A549 (cell line): ENCODE results near the gene PSD. TPM values are rescaled to one million over a fixed set of nuclear protein-coding genes. Genes with fewer than 3 reads are reported as not detected.

ENCODE experiments used
- ATAC-seq, 2 experiments: fragments of 200-7000 bp in 1 of 2; fragments of >200 bp in 1 of 2; cut with Nextera tagmentation in 1 of 2; cut with Tn5 transposase in 1 of 2; 3 replicates each; pipeline versions ENCODE4 v1.8.0 to v1.9.1; 2018 to 2020; ENCODE audit warnings: mild to moderate bottlenecking in 1 of 2, moderate library complexity in 1 of 2
- CTCF ChIA-PET: fragments of 300-600 bp; sonication (Branson Sonifier 250); formaldehyde crosslinking; extraction: SDS; loops from one replicate; lab custom pipeline; 2021; ENCODE audit warnings: antibody characterized with exemption, inconsistent platforms; lab: Yijun Ruan, JAX
- POLR2A ChIA-PET: fragments of 350-600 bp; formaldehyde crosslinking; extraction: SDS; loops from one replicate; lab custom pipeline; 2021; ENCODE audit warnings: antibody characterized with exemption, inconsistent platforms; lab: Yijun Ruan, JAX
- DNase-seq, 2 experiments: peaks; one replicate each; pipeline versions ENCODE4 v3.0.0 to v3.0.0-alpha.2; 2011 to 2016; ENCODE audit warnings: low read depth in 1 of 2, low spot score in 1 of 2
- FAIRE-seq: peaks from 2 replicates; lab custom pipeline; 2011; peaks lifted over from hg19 to GRCh38; lab: Jason Lieb, UNC
- H3K27ac ChIP-seq, 2 experiments: fragments of >200 bp; sonication (Bioruptor Twin); formaldehyde crosslinking; 3 replicates each; pipeline ENCODE4 v1.5.1; 2016 to 2017
- H3K4me1 ChIP-seq: fragments of >200 bp; sonication (Bioruptor Twin); formaldehyde crosslinking; 3 replicates; pipeline ENCODE4 v1.6.1; 2016
- H3K4me2 ChIP-seq: fragments of >200 bp; sonication (Bioruptor Twin); formaldehyde crosslinking; 3 replicates; pipeline ENCODE4 v1.6.1; 2016
- H3K4me3 ChIP-seq: fragments of >200 bp; sonication (Bioruptor Twin); formaldehyde crosslinking; 3 replicates; pipeline ENCODE4 v1.5.1; 2016
- H3K9me3 ChIP-seq: fragments of >200 bp; sonication (Bioruptor Twin); formaldehyde crosslinking; 3 replicates; pipeline ENCODE4 v1.6.1; 2016
- CBX2 ChIP-seq: fragments of 200-600 bp; sonication (generic); IDR thresholded peaks from 2 replicates; pipeline ENCODE4 v1.6.1; 2016; ENCODE audit warnings: low read depth, mild to moderate bottlenecking, borderline replicate concordance
- CBX8 ChIP-seq: fragments of 200-600 bp; sonication (generic); IDR thresholded peaks from 2 replicates; pipeline ENCODE4 v1.6.1; 2016
- CEBPB ChIP-seq, 2 experiments: fragments of >200 bp in 1 of 2; sonication (Bioruptor Twin) in 1 of 2; formaldehyde crosslinking in 1 of 2; IDR thresholded peaks; 2 replicates each; pipeline ENCODE4 v1.6.1; 2012 to 2016
- CHD4 ChIP-seq: fragments of 200-600 bp; sonication (generic); IDR thresholded peaks from 2 replicates; pipeline ENCODE4 v1.6.1; 2016; ENCODE audit warnings: antibody characterized with exemption, mild to moderate bottlenecking, borderline replicate concordance
- CTCF ChIP-seq: fragments of >200 bp; sonication (Bioruptor Twin); formaldehyde crosslinking; IDR thresholded peaks from 3 replicates; pipeline ENCODE4 v1.5.1; 2016
- E2F6 ChIP-seq: IDR thresholded peaks from 2 replicates; pipeline ENCODE4 v1.6.1; 2012; ENCODE audit warnings: low read depth, borderline replicate concordance
- FOSB ChIP-seq: fragments of 250-450 bp; sonication (Bioruptor Pico); IDR thresholded peaks from 2 replicates; pipeline ENCODE4 v1.5.0; 2020; ENCODE audit warnings: mild to moderate bottlenecking, moderate library complexity
- FOSL2 ChIP-seq, 2 experiments: fragments of 450-650 bp in 1 of 2; fragments of >200 bp in 1 of 2; sonication (Bioruptor Twin) in 1 of 2; formaldehyde crosslinking; IDR thresholded peaks; 2 replicates each; pipeline versions ENCODE4 v1.5.0 to v1.6.1; 2016 to 2020; ENCODE audit warnings: mild to moderate bottlenecking in 1 of 2, moderate library complexity in 1 of 2
- HDAC2 ChIP-seq: fragments of 200-600 bp; sonication (generic); IDR thresholded peaks from 2 replicates; pipeline ENCODE4 v1.6.1; 2016
- HMGXB4 ChIP-seq: fragments of 250-450 bp; sonication (Bioruptor Pico); IDR thresholded peaks from 2 replicates; pipeline ENCODE4 v1.5.0; 2021; ENCODE audit warnings: mild to moderate bottlenecking, moderate library complexity, borderline replicate concordance
- HOXB13 ChIP-seq: fragments of 250-450 bp; sonication (Bioruptor Pico); IDR thresholded peaks from 2 replicates; pipeline ENCODE4 v1.5.0; 2020; ENCODE audit warnings: low read depth, mild to moderate bottlenecking, moderate library complexity
- HOXB5 ChIP-seq: fragments of 250-450 bp; sonication (Bioruptor Pico); IDR thresholded peaks from 2 replicates; pipeline ENCODE4 v1.5.0; 2020; ENCODE audit warnings: mild to moderate bottlenecking, moderate library complexity
- JUNB ChIP-seq: fragments of >200 bp; sonication (Bioruptor Twin); formaldehyde crosslinking; IDR thresholded peaks from 2 replicates; pipeline ENCODE4 v1.6.1; 2016
- KDM1A ChIP-seq: fragments of 200-600 bp; sonication (generic); IDR thresholded peaks from 2 replicates; pipeline ENCODE4 v1.6.1; 2016; ENCODE audit warnings: low read depth, mild to moderate bottlenecking
- MAX ChIP-seq: IDR thresholded peaks from 2 replicates; pipeline ENCODE4 v1.6.1; 2012
- MAZ ChIP-seq: fragments of 150-350 bp; IDR thresholded peaks from 2 replicates; pipeline ENCODE4 v1.6.1; 2014; ENCODE audit warnings: antibody characterized with exemption, low read depth, low read length, borderline replicate concordance
- MYC ChIP-seq: IDR thresholded peaks from 2 replicates; pipeline ENCODE4 v1.6.1; 2012; ENCODE audit warnings: mild to moderate bottlenecking, inconsistent platforms, low read length, improper control_type of control experiment, borderline replicate concordance
- POLR2A ChIP-seq: IDR thresholded peaks from 2 replicates; pipeline ENCODE4 v1.6.1; 2012; ENCODE audit warnings: mild to moderate bottlenecking, low read length
- RFX5 ChIP-seq: fragments of 450-650 bp; IDR thresholded peaks from 2 replicates; pipeline ENCODE4 v1.7.1; 2014; ENCODE audit warnings: antibody characterized with exemption, mild to moderate bottlenecking, moderate library complexity
- ZFP36 ChIP-seq: fragments of 450-650 bp; IDR thresholded peaks from 2 replicates; pipeline ENCODE4 v1.6.1; 2014; ENCODE audit warnings: borderline replicate concordance; ENCODE audit not compliant: partially characterized antibody
- WGBS: methylation state at CpG from one replicate; pipeline ENCODE4 v1.1.6; 2017; ENCODE audit errors: missing lambda C conversion rate; 5-methylcytosine and 5-hydroxymethylcytosine counted together
- polyA plus RNA-seq, 4 experiments: library from polyadenylated mRNA; depleted of rRNA in 3 of 4; stranded (reverse); fragments of >200 nt; fragmentation: RNase III in 1 of 4; extraction: RNeasy Plus Mini Kit Qiagen cat#74134 plus additional on column Dnase treatment in 1 of 4; gene quantifications; 2 replicates in 3 of 4; 3 replicates in 1 of 4; pipeline ENCODE4 v1.2.3, GENCODE V29; 2011 to 2017
- TF ChIP-seq, protein P1 (sequence below): IDR thresholded peaks from 2 replicates; pipeline ENCODE4 v1.6.1; 2012
- TF ChIP-seq, protein P2 (sequence below): fragments of 450-650 bp; IDR thresholded peaks from 2 replicates; pipeline ENCODE4 v1.6.1; 2014; ENCODE audit warnings: antibody characterized with exemption
- TF ChIP-seq, protein P3 (sequence below): fragments of >200 bp; sonication (Bioruptor Twin); formaldehyde crosslinking; IDR thresholded peaks from 3 replicates; pipeline ENCODE4 v1.6.1; 2016

PSD gene
- polyA plus RNA-seq, 2 of the 4 experiments (the other 2 are of a cell fraction) = 0.14 to 0.75 TPM

- TF ChIP-seq MYC (no peak), RFX5 (no peak), FOSL2 (IDR thresholded peaks at IDR 0.05) (no peak), FOSL2 (CRISPR knock-in tag; IDR thresholded peaks at IDR 0.05) (no peak), JUNB (no peak), CHD4 (no peak), MAX (no peak), HOXB13 (no peak), ZFP36 (no peak), KDM1A (no peak)
- TF ChIP-seq, protein P1, sequence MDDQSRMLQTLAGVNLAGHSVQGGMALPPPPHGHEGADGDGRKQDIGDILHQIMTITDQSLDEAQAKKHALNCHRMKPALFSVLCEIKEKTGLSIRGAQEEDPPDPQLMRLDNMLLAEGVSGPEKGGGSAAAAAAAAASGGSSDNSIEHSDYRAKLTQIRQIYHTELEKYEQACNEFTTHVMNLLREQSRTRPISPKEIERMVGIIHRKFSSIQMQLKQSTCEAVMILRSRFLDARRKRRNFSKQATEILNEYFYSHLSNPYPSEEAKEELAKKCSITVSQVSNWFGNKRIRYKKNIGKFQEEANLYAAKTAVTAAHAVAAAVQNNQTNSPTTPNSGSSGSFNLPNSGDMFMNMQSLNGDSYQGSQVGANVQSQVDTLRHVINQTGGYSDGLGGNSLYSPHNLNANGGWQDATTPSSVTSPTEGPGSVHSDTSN = no peak
- TF ChIP-seq, protein P2, sequence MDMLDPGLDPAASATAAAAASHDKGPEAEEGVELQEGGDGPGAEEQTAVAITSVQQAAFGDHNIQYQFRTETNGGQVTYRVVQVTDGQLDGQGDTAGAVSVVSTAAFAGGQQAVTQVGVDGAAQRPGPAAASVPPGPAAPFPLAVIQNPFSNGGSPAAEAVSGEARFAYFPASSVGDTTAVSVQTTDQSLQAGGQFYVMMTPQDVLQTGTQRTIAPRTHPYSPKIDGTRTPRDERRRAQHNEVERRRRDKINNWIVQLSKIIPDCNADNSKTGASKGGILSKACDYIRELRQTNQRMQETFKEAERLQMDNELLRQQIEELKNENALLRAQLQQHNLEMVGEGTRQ = no peak
- Histone ChIP-seq H3K4me3 (no peak overlapping the region), H3K9me3 (no peaks in the 10 kb centered on the region), H3K4me1 (peaks cover 10% of the 10 kb centered on the region; the same call in 2 of the 3 replicates), H3K27ac (no peak overlapping the region), H3K4me2 (no peak overlapping the region)
- POLR2A ChIA-PET = no interaction called here
- FAIRE-seq = no peak
- no peak for DNase-seq
- no peak for ATAC-seq
- CTCF ChIA-PET = interaction anchor here (0.9 to 7.7 kb wide), 6 partner anchors 11 to 245 kb away, joined by 3 to 90 read pairs (median 6); no protein-coding TSS in a partner anchor
- WGBS = 57% methylated on average over 11 of the region's 20 CpGs
Observed at GRCh38 chr10:102414749-102415148, 3.8 kb downstream of the PSD start.

DNA sequence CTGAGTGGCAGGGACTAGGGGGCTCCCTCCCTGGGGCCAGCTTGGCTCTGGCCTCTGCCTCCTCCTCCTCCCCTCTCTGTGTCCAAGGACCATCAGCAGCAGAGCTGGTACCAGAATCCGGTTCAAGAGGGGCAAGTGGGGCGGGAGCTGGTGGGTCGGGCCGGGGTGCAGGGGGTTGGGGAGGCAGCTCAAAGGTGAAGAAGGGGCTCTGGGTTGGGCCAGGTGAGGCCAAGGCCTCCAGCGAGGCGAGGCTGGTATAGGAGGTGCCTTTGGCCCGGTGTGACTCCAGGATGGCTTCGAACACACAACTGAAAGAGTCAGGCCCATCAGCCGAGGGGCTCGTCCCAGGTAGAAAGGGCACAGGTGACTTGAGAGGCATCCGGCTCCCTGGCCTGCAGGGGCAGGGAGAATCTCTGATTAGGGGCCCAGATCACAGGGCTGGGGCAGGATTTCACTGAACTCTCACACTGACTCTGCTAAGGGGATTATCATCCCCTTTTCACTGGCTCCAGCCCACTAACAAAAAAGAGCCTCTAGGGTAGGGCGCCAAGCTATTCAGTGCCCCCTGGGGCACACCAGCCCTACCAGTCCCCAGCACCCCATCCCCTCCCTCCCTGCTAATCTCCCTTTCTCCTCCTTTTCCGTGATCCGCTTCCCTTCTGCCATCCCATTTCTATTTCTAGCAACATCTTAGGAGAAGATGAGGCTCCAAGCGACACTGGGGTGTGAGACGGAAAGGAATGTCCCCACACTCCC lies 4.6 kb downstream of the PSD start:
- FAIRE-seq = no peak
- CTCF ChIA-PET = interaction anchor here (1.0 to 7.7 kb wide), 8 partner anchors 8 to 245 kb away, joined by 3 to 90 read pairs (median 25); partner anchors contain the start of genes FBXL15 and NFKB2
- POLR2A ChIA-PET = no interaction called here
- 70% methylated on average over 11 of the region's 16 CpGs for WGBS
- no peak for TF ChIP-seq HMGXB4 (CRISPR knock-in tag)
- TF ChIP-seq MAZ = no peak
- no peak for TF ChIP-seq FOSB (CRISPR knock-in tag)
- no peak for TF ChIP-seq CTCF
- no peak for TF ChIP-seq CBX8
- TF ChIP-seq, protein P3, sequence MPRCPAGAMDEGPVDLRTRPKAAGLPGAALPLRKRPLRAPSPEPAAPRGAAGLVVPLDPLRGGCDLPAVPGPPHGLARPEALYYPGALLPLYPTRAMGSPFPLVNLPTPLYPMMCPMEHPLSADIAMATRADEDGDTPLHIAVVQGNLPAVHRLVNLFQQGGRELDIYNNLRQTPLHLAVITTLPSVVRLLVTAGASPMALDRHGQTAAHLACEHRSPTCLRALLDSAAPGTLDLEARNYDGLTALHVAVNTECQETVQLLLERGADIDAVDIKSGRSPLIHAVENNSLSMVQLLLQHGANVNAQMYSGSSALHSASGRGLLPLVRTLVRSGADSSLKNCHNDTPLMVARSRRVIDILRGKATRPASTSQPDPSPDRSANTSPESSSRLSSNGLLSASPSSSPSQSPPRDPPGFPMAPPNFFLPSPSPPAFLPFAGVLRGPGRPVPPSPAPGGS = no peak
- no peak for TF ChIP-seq CBX2
- no peak for TF ChIP-seq E2F6
- no peak for TF ChIP-seq HDAC2
- TF ChIP-seq MAX = no peak
- no peak for TF ChIP-seq POLR2A
- no peak for TF ChIP-seq CEBPB (IDR thresholded peaks at IDR 0.05)
- no peak for TF ChIP-seq HOXB5 (CRISPR knock-in tag)
- no peak for TF ChIP-seq JUNB
- no peak for TF ChIP-seq FOSL2 (IDR thresholded peaks at IDR 0.05)
- TF ChIP-seq FOSL2 (CRISPR knock-in tag; IDR thresholded peaks at IDR 0.05) = no peak
- H3K4me3 ChIP-seq = no peak overlapping the region
- no peaks in the 10 kb centered on the region for H3K9me3 ChIP-seq
- H3K27ac ChIP-seq = no peak overlapping the region
- peaks cover 4% of the 10 kb centered on the region; the same call in 2 of the 3 replicates for H3K4me1 ChIP-seq
- H3K4me2 ChIP-seq = no peak overlapping the region
- no peak for ATAC-seq
- no peak for DNase-seq
